ENCODE data around the gene AWAT1.
"Not testable (repeated sequence)": the region's sequence is repeated elsewhere in the genome, so short reads cannot be mapped to it uniquely, and the experiment has no call there.

Gene AWAT1

DNA sequence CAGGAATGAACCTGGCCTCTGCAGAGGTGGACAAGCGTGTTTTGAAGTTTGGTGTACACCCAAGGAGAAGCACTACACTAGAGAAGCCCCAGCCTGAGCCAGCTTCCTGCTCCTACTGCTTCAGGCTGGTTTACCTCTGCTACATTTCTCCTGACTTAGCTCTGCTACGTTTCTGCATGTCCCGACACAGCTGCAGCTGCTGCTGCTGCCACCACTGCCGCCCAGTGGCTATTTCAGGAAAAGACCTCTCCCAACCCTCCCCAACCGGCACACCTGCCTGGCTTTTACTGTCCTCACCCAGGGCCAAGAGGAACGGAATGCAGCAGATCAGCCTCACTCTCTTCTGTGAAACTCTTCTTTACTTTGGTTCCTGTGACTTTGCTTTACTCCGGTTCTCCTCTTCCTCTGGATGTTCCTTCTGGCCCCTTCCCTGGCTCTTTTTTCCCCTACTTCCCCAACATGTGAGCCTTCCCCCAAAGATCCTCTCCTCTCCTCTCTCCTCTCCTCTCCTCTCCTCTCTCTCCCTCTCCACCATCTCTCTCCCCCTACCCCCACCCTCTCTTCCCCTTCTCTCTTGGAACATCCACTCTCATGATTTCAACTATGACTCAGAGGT, 28.6 kb downstream of the AWAT1 start:
- H3K27ac ChIP-seq = no peak overlapping the region
- no peak for TF ChIP-seq ZFX (IDR thresholded peaks at IDR 0.05; ENCODE audit: borderline replicate concordance)
- TF ChIP-seq, protein P1, sequence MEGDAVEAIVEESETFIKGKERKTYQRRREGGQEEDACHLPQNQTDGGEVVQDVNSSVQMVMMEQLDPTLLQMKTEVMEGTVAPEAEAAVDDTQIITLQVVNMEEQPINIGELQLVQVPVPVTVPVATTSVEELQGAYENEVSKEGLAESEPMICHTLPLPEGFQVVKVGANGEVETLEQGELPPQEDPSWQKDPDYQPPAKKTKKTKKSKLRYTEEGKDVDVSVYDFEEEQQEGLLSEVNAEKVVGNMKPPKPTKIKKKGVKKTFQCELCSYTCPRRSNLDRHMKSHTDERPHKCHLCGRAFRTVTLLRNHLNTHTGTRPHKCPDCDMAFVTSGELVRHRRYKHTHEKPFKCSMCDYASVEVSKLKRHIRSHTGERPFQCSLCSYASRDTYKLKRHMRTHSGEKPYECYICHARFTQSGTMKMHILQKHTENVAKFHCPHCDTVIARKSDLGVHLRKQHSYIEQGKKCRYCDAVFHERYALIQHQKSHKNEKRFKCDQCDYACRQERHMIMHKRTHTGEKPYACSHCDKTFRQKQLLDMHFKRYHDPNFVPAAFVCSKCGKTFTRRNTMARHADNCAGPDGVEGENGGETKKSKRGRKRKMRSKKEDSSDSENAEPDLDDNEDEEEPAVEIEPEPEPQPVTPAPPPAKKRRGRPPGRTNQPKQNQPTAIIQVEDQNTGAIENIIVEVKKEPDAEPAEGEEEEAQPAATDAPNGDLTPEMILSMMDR (IDR thresholded peaks at IDR 0.05) = peak; percentile 79

- TF ChIP-seq, protein P1 (IDR thresholded peaks at IDR 0.05) = no peak
- no peak for TF ChIP-seq ZFX (IDR thresholded peaks at IDR 0.05; ENCODE audit: borderline replicate concordance)
- no peak overlapping the region for H3K27ac ChIP-seq
These were observed 30.3 kb downstream of the AWAT1 start for GRCh38 chrX:70264784-70265183.

DNA sequence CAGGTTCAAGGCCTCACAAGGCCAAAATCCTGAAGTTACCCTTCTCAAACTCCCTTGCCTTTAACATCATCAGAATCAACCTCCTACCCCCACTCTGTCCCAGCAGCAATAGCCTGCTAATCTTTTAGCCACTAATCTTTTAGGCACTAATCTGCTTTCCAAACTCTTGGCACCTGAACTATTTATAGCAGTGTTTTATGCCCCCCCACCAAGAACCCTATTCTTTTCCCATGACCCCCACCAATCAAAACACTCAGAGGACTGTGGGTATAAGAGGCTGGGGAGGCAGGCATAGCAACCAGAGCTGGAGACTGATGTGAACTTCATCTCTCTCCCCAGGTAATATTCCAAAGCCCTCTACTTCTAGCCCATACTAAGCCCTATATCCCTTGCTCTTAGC, 33.6 kb downstream of the AWAT1 start, which contains the start of gene ARR3:
ARR3 (plus strand) TSS at position 301 of the 400 bp plus-strand sequence. CDS start 1,052 bp downstream, outside the sequence.
- no peak for TF ChIP-seq ZFX (IDR thresholded peaks at IDR 0.05; ENCODE audit: borderline replicate concordance)
- TF ChIP-seq, protein P1 (IDR thresholded peaks at IDR 0.05) = no peak
- H3K27ac ChIP-seq = no peak within 1 kb of the TSS

DNA sequence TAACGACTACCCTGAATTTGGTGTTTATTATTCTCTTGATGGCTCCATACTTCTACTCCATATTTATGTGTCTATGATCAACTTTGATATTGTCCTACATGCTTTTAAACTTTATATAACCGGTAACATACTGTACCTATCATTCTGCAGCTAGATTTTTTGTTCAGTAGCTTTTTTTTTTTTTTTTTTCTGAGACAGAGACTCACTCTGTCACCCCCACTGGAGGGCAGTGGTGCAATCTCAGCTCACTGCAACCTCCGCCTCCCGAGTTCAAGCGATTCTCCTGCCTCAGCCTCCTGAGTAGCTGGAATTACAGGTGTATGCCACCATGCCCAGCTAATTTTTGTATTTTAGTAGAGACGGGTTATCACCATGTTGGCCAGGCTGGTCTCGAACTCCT, 39.6 kb downstream of the AWAT1 start:
- not testable (repeated sequence) for H3K27ac ChIP-seq

DNA sequence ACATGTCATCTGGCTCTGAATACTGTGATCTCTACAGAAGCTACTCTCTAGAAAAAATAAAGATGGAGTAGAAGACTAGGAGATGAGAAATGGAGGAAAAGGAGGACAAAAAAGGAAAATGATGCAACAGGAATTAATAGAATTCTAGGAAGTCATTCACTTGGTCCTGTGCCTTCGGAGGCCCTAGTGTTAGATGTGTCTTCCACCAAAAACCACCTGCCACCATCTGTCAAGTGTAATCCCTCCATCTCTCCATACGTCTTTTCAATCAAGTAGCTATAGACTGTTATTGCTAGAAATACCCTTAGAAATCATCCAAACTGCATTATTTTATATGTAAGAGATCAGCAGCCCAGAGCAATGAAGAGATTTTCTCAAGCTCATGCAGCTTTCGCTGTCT, 44.6 kb downstream of the AWAT1 start:
- no peak for TF ChIP-seq ZFX (IDR thresholded peaks at IDR 0.05; ENCODE audit: borderline replicate concordance)
- TF ChIP-seq, protein P1 (IDR thresholded peaks at IDR 0.05) = no peak
- H3K27ac ChIP-seq = no peak overlapping the region

DNA sequence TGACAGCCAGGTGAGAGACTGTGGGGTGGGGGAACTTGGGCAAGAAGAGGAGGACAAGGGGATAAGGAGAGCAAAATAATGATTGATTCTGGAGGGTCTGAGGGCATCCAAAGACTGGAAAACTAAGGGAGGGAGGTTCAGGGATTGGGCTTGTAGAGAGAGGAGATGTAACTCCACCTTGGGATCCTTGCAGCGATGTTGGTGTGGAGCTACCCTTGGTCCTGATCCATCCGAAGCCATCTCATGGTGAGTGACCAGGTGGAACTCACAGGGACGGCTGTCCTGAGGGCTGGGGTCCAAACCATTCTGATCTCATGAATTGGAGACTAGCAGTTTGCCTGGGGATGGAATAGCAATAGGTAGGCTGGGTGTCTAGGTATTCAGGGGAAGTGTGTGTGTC, 46.1 kb downstream of the AWAT1 start:
- no peak overlapping the region for H3K27ac ChIP-seq
- TF ChIP-seq ZFX (IDR thresholded peaks at IDR 0.05; ENCODE audit: borderline replicate concordance) = no peak
- TF ChIP-seq, protein P1 (IDR thresholded peaks at IDR 0.05) = no peak

GRCh38 chrX:70281951-70282350, 47.5 kb downstream of the AWAT1 start, which contains the start of gene RAB41:
Gene RAB41 (plus strand): TSS chrX:70282172. CDS start chrX:70282218, 46 bp downstream.
- TF ChIP-seq, protein P1 (IDR thresholded peaks at IDR 0.05) = no peak
- no peak for TF ChIP-seq ZFX (IDR thresholded peaks at IDR 0.05; ENCODE audit: borderline replicate concordance)
- no peak within 1 kb of the TSS for H3K27ac ChIP-seq
